Transverse colon (tissue), 4 donors: Measurements from ENCODE around the gene CMBL.

ENCODE experiments used
- POLR2A ChIP-seq: fragments of 450-650 bp; IDR thresholded peaks from one replicate; pipeline ENCODE4 v1.6.1; 2016; ENCODE audit warnings: antibody characterized with exemption, mild to moderate bottlenecking, moderate library complexity
- POLR2AphosphoS5 ChIP-seq, 3 donors: sonication (generic); formaldehyde crosslinking; IDR thresholded peaks; one replicate each; pipeline ENCODE4 v1.6.1; 2016; ENCODE audit warnings: antibody characterized with exemption in 3 of 3
- TF ChIP-seq, protein P1 (sequence below), 5 experiments: fragments of 200-600 bp in 3 of 5; fragments of 450-650 bp in 2 of 5; sonication (generic) in 3 of 5; IDR thresholded peaks; 1 replicate in 2 of 5; 2 replicates in 3 of 5; pipeline ENCODE4 v1.5.1; 2016 to 2017; ENCODE audit warnings: antibody characterized with exemption in 5 of 5, inconsistent platforms in 3 of 5, mild to moderate bottlenecking in 2 of 5, moderate library complexity in 1 of 5

DNA sequence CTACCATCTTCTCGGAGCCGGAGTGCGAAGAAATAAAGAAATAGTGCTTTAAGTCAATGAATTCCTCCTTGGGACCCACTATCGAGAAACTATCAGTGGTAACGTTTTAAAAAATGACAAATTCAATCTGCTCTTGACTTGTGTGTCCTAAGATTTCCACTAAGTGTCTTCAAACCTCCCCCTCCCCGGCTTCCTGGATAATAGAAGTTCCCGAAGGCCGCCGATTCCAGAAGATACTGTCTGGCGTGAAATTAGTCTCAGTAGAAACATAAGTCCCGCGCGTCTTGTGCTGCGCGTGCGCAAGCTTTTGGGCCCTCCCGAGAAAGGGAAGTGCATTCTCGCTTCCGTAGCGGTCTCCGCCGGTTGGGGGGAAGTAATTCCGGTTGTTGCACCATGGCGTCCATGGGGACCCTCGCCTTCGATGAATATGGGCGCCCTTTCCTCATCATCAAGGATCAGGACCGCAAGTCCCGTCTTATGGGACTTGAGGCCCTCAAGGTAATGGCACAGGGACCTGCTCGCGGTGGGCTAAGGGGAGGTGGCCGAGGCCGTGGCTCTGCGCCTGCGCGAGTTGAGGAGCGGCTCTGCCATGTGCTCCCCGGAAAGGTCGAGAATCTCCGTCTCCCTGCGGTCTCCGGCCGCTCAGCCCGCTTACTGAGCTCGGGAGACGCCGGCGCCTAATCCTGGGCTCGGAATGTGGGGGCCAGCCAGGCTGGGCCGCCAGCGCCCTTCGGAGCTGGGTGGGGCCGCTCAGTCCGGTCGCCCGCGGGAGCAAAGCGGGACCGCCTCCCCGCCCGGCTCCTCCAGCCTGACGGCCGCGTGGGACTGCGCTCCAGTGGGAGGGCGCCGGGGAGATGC lies 57.5 kb downstream of the CMBL start, which contains the start of gene CCT5:
- TF ChIP-seq, protein P1, sequence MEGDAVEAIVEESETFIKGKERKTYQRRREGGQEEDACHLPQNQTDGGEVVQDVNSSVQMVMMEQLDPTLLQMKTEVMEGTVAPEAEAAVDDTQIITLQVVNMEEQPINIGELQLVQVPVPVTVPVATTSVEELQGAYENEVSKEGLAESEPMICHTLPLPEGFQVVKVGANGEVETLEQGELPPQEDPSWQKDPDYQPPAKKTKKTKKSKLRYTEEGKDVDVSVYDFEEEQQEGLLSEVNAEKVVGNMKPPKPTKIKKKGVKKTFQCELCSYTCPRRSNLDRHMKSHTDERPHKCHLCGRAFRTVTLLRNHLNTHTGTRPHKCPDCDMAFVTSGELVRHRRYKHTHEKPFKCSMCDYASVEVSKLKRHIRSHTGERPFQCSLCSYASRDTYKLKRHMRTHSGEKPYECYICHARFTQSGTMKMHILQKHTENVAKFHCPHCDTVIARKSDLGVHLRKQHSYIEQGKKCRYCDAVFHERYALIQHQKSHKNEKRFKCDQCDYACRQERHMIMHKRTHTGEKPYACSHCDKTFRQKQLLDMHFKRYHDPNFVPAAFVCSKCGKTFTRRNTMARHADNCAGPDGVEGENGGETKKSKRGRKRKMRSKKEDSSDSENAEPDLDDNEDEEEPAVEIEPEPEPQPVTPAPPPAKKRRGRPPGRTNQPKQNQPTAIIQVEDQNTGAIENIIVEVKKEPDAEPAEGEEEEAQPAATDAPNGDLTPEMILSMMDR (IDR thresholded peaks at IDR 0.05), result no peak
- TF ChIP-seq POLR2AphosphoS5 (IDR thresholded peaks at IDR 0.05) (peak; percentile 74 to 84 (median 78)), POLR2A (peak; percentile 67)
